Iris pigment epithelial cell (primary cell): ENCODE results near the gene NAV2.
"Not testable (repeated sequence)": the region's sequence is repeated elsewhere in the genome, so short reads cannot be mapped to it uniquely, and the experiment has no call there.

Source experiments
- DNase-seq: peaks from one replicate; pipeline ENCODE4 v3.0.0-alpha.2; 2011; ENCODE audit warnings: low read depth

NAV2 gene

GRCh38 chr11:19890308-19890707, 177.7 kb downstream of the NAV2 start:
- peak; percentile 84 for DNase-seq

GRCh38 chr11:19891022-19891421, 178.4 kb downstream of the NAV2 start:
- no peak for DNase-seq

DNA sequence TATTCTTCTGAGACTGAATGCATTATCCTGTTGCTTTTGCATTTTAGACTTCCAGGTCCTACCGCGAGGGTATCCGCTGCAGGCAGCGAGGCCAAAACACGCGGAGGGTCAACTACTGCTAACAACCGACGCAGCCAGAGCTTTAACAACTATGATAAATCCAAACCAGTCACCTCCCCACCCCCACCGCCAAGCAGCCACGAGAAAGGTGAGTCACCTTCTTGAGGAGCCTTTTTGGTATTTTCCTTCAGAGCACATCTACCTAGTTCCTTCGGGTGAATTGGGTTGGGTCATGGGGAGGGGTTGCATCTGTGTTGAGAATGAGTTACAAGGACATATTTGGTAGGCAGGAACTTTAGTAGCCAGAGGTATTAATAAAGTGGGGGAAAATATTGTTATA, 179.8 kb downstream of the NAV2 start:
- DNase-seq: peak; percentile 24

- peak; percentile 56 for DNase-seq
These were observed 180.2 kb downstream of the NAV2 start for GRCh38 chr11:19892876-19893275.

GRCh38 chr11:19894404-19894803, 181.8 kb downstream of the NAV2 start:
- no peak for DNase-seq

GRCh38 chr11:19895037-19895436, 182.4 kb downstream of the NAV2 start:
- DNase-seq: not testable (repeated sequence)

- no peak for DNase-seq
These were observed 183.1 kb downstream of the NAV2 start for GRCh38 chr11:19895776-19896175.

- peak; percentile 79 for DNase-seq
These were observed 191.0 kb downstream of the NAV2 start for GRCh38 chr11:19903620-19904069.

DNA sequence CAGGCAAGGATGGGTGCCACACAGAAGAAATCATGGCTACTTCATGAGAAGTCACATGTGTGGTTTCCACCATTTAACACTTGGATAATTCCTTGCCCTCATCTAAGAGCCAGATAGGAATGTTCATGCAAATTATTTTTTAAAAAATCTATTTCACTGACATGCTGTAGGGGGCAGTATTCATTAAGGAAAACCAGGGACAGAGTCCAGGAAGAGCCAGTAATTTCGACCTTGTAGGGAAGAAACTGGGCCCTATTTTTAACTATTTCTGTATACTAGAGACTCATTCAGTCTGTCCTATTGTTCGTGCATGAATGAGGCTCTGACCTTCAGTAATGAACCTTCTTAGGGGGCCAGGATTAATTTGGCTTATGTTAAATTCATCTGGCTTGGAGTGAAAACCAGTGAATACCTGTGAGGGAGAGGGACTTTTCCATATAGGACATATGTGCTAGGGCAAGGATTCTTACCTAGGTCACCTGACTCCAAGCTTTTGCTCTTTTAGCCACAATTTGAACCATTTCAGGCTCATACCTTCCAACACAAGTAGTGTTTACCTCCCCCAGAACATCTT, 192.7 kb downstream of the NAV2 start:
- peak; percentile 65 for DNase-seq

DNA sequence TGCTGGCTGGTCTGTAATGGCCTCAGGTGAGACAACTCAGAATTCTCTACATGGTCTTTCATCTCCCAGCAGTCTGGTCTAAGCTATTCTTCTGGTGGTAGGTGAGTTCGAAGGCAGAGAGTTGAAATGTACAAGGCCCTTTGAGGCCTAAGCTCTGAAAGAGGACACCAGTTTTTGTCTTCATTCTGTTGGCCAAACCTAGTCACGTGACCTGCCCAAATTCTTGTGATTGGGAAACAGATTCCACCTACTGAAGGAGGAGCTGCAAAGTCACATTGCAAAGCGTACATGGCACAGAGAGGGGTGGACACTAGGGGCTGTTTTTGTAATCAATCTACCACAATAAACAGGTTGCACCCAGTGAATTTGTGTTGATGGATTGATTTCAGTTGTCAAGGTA, 193.5 kb downstream of the NAV2 start:
- no peak for DNase-seq

- no peak for DNase-seq
These were observed 194.5 kb downstream of the NAV2 start for GRCh38 chr11:19907008-19907579.

GRCh38 chr11:19907839-19908238, 195.2 kb downstream of the NAV2 start:
- no peak for DNase-seq

DNA sequence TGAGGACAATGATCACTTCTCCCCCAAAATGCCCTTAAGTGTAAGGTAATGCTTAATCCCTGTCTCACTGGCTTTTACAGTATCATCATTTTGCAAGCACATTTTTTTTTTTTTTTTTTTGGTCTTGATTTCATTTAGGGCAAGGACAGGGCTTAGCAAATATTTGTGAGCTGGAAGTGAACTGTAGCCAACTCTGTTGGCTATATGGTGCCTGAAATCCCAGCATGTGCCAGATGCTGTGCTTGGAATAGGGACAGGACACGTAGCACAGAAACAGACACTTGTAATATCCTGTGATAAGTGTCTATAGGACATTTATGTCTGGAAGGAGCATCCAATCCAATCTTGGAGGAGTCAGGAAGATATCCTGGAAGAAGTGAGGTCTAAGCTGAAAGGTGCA, 198.3 kb downstream of the NAV2 start:
- DNase-seq: no peak

DNA sequence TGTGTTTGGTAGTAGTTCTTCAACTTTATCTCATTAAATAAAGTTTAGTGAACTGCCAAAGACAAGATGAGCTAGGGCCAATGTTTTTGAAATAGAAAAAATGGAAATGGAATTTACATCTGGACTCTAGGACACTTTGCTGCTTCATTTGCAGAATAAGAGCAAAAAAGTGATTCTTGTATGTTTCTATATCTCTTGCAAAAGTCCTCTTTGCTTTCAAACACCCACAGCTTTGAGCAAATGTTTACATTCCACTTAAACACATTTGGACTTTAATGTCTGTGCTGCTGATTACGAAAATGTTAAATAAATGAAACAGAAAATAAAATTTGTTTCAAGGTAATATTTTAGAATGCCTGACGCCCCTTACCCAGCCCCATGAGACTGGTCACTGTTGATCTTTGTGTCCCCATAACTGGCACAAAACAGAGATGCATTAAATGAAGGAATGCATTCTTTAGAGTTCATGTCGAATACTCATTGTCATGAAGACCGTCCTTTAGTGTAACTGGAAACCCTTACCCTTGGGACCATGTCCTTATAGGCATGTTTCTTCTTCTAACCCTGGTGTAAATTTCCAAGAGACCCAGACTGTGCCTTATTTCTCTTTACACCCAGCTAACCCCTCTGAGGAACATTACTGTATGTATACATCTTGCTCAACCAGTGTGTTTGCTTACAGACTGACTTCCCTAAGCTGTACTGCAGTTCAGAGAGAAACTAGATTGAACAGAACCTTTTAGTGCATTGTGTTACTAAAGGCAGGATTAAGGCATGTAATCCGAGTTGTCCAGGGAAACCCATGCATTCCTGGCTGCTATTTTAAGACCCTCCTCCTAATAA, 199.7 kb downstream of the NAV2 start:
- peak; percentile 54 for DNase-seq

GRCh38 chr11:19912958-19913892, 200.6 kb downstream of the NAV2 start:
- DNase-seq: no peak

- no peak for DNase-seq
These were observed 201.2 kb downstream of the NAV2 start for GRCh38 chr11:19913893-19914249.

DNA sequence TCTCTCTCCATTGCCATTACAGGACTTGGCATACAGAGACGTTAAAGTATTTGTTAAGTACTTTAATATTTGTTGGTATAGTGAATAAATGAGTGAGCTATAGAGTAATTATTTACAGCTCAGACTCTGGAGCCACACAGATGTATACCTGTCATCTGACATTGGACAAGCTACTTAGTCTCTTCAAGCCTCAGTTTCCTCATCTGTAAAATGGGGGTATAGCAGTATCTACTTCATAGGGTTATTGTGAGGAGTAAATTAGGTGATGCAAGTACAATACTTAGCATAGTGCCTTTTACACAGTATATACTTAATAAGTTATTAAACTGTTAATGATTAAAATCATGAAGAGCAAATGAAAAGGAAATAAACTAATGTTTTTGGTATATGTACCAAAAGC, 203.2 kb downstream of the NAV2 start:
- no peak for DNase-seq

DNA sequence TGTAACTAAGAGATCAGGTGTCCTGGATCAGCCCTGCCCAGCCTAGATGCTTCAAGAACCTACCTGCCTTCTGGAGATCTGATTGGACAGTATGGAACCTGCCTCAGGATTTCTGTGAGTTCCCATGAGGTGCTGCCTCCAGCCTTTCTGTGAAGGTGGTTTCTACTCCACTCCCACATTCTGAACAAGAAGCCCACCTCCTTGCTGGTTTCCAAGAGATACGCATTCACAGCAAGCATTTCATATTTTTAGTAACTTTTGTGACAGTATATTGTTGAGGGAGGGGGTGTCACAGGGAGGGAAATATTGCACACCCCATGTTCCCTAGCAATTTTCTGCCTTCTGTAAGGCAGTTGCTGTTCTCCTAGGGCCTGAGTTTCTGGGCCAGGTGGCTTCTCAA, 204.4 kb downstream of the NAV2 start:
- DNase-seq: no peak

DNA sequence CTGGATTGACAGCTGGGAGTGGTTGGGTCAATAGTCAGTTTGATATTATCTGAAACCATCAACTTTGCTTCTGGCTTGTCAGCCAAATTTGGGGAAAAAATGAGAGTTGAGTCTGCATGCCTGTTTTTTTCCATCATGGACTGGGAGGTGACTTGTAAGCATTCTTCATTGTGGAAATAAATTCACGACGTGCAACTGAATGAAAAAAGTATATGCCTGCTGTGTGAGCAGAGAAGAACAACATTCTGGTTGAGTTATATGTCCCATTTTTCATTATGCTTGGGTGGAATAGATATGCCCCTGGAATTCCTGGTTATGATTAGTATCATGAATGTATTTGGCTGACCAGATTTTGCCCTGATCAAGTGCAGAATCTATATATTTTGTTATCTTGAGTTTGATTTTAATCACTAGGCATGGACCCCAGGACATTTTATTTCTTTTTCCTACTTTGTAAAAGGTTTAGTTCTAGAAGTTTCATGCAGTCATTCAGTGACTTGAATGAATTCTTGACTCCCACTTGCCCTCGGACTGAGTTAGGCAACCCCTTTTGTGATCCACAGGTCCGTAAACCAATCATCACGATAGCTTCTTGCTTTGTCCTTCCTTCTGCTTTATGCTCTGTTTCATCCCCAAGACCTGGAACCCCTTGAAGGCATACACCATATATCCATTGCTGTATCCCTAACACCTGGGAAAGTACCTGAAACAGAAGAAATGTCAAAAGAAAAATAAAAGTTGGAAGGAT, 205.8 kb downstream of the NAV2 start:
- DNase-seq: peak; percentile 86

GRCh38 chr11:19919050-19919561, 206.5 kb downstream of the NAV2 start:
- DNase-seq: peak; percentile 98

DNA sequence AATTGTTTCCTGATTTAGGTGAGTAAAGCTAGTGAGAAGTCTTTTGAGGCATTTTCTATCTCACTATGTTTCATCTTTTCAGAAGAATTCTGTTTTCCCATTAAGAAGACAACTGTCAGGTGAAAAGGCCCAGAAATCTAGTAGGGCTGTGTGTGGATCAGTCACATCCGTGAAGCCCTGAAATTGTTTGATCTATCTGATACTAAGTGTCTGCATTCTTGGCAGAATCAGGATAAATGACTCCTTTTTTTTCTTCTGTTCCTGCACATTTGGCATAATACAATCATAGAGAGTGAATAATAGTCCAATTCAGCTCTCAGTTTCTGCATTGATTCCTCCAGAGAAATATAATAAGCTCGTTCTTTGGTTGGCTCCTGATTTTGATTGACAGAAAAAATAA, 208.3 kb downstream of the NAV2 start:
- no peak for DNase-seq
